GM12872 (cell line): ENCODE data around the gene COL4A2.

Source experiments
- TF ChIP-seq, protein P1 (sequence below): IDR thresholded peaks from 3 replicates; pipeline ENCODE4 v1.5.1; 2011; ENCODE audit warnings: low read depth, mild to moderate bottlenecking, low read length, moderate library complexity; ENCODE audit not compliant: insufficient read depth

Gene COL4A2

DNA sequence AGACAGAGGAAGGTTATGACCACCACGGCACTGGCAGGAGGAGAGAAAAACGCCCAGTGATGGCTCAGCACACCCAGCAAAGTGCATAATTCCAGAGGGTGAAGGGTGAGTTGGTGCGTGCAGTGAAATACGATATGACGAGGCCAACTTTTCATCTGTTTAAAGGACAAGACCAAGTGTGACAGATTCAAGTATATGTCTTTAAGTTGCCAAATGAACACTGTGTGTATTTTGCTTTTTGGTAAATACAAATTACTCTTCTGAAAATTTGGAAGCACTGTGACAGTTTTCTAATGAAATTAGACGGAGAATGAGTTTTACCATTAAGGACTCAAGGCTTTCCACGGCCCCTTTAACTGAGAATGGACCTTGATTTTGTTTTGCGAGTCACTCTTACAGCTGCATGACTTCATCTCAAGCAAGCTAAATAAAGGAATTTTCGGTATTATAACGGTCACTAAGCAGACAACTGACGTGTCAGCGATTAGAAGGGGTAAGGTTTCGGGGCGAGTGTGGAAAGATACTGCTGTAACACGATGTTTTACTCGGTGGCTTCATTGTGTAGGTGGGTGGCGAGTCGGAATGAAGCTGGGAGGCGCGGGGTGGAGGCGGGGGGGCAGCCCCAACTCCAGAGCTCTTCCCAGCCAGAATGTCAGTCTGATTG is 22.8 kb downstream of the COL4A2 start:
- TF ChIP-seq, protein P1, sequence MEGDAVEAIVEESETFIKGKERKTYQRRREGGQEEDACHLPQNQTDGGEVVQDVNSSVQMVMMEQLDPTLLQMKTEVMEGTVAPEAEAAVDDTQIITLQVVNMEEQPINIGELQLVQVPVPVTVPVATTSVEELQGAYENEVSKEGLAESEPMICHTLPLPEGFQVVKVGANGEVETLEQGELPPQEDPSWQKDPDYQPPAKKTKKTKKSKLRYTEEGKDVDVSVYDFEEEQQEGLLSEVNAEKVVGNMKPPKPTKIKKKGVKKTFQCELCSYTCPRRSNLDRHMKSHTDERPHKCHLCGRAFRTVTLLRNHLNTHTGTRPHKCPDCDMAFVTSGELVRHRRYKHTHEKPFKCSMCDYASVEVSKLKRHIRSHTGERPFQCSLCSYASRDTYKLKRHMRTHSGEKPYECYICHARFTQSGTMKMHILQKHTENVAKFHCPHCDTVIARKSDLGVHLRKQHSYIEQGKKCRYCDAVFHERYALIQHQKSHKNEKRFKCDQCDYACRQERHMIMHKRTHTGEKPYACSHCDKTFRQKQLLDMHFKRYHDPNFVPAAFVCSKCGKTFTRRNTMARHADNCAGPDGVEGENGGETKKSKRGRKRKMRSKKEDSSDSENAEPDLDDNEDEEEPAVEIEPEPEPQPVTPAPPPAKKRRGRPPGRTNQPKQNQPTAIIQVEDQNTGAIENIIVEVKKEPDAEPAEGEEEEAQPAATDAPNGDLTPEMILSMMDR = no peak

DNA sequence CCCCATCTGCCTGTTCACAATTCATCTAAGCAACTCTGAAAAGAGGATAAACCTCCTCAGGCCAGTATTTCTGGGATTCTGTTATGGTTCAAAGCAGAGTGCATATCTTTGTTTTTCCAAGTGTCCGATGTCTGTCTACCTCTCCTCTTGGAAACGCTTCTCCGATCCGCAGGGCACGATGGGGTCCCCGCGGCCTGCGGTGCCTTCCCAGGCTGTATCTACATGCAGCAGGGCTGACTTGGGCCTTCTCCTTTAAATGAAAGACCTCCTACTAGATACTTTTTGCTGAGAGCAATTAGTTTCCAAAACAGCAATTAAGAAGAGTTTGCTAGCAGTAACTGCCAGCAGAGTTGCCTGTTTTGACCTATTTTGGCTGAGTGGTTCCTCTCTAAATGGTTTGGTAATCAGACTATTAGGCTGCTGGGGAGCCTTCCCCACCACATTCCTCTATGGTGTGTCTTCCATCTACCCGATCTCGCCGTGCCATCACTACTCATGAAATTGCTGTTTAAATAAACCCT is 23.5 kb downstream of the COL4A2 start:
- TF ChIP-seq, protein P1 = no peak

DNA sequence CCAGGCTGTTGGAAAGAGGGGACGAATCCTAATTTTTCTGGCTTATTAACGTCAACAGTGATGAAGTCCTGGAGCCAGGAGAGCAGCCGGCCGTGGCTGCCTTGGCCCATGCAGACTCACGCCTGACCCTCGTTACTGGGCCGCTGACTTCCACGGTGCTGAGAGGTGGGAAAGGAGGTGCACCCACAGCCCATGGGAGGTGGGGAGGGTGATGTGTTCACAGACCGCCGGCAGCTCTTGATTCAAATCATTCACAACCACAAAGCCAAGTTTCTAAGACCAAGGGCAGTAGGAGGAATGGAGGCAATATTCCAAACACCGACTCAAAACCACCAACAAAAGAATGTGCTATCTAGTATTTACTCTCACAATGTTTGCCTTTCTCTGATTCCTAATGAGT is 24.3 kb downstream of the COL4A2 start:
- TF ChIP-seq, protein P1 = no peak

DNA sequence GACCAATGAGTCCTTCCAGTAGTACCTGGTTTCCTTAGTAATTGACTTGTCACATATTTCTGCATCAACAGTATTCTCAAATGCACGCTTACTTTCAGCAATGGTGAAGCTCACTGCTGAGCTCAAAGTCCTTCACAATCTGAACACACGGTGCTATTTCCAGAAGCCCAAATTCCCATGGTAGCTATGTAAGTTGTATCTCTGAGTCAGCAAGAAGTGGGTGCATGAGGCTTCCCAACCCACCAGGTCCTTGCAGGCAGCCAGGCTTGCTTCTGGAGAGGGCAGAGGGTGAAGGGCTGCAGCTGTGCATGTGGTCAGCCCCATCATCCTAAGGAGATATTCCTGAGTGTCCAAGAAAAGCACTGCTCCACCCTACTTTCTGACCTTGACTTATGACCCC is 25.7 kb downstream of the COL4A2 start:
- TF ChIP-seq, protein P1 = no peak

DNA sequence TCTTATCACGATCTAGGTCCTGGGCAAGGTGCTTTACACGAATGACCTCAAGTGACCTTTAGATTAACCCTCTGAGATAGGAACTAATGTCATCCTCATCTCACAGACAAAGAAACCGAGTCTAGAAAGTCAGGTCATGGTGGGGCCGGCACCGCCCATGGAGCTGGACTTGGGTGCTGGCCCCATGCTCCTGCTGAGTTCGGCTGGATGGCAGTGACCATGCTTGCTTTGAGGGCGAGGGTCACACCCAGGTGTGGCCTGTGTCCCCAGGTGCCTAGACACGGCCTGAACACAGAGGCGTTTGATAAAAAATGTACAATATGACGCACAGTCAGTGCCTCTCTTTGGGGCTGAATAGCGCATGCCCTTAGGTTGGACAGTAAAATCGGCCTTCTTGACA is 26.8 kb downstream of the COL4A2 start:
- TF ChIP-seq, protein P1 = no peak

DNA sequence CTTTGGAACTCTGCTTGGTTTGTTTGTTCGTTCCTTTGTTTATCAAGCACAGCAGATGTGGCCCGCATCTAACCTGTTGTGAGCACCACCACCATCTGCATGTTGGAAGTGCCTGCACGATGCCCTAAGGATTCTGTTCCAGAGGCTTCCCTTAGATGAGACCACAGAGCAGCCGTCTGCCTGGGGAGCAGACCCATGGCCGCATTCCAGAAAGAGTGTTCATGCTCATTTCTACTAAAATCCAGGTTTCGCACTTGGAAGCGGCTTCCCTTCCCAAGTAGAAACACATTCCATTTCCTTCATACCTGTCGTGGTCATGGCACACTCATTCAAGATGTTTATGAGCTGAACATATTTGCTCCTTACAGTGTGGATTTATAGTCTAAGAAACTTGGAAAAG is 27.2 kb downstream of the COL4A2 start:
- TF ChIP-seq, protein P1 = no peak

DNA sequence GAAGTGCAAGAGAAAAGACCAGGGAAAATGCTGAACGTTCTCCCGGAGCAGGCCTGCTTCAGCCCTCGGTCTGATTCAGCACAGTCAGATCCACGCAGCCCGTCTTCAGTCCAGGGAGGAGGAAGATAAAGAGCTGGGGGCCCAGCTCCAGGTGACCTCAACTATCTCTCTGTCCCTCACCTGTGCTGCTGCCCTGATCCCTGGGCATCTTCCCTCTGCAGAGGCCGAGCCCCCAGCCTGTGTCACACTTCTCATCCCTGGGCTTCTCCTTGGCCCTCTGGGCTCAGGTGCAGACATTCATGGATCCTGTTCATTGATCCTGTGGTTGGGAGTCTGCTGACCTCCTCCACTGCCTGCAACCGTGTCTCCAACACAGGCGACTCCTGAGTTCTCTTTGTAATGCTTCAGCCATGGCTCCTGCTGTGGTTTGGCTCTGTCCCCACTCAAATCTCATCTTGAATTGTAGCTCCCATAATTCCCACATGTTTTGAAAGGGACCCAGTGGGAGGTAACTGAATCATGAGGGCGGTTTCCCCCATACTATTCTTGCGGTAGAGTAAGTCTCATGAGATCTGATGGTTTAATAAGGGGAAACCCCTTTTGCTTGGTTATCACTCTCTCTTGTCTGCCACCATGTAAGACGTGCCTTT is 27.9 kb downstream of the COL4A2 start:
- TF ChIP-seq, protein P1 = no peak
